ENCODE data around the gene FYN. TPM values are rescaled to one million over a fixed set of nuclear protein-coding genes. Genes with fewer than 3 reads are reported as not detected.
"Not testable (repeated sequence)": the region's sequence is repeated elsewhere in the genome, so short reads cannot be mapped to it uniquely, and the experiment has no call there.

Gene FYN
- total RNA-seq, 2 donors from 2014 or later = 25.7 to 83.1 TPM

GRCh38 chr6:111894951-111895350 is 21.7 kb upstream of the FYN start:
- ATAC-seq = no peak
- TF ChIP-seq POLR2A (IDR thresholded peaks at IDR 0.05) (no peak), CTCF (IDR thresholded peaks at IDR 0.05) (no peak)
- intact Hi-C loops (cut with DNase I) = no loop called here
- DNase-seq = no peak
- no peak overlapping the region for H3K4me3 ChIP-seq
- no peaks in the 10 kb centered on the region for H3K27me3 ChIP-seq
- H3K9me3 ChIP-seq = no peaks in the 10 kb centered on the region
- H3K4me1 ChIP-seq = no peaks in the 10 kb centered on the region
- no peak overlapping the region for H3K27ac ChIP-seq
- WGBS, 2 donors = 59 to 75% methylated on average over 1 of the region's 1 CpG
- H3K36me3 ChIP-seq (replicated peaks in 1 of 2; ENCODE audit: insufficient read depth in 1 of 2, low read depth in 2 of 2) = no peaks in the 10 kb centered on the region

- intact Hi-C loops (cut with DNase I) = no loop called here
- no peak overlapping the region for H3K27ac ChIP-seq
- H3K36me3 ChIP-seq (replicated peaks in 1 of 2; ENCODE audit: insufficient read depth in 1 of 2, low read depth in 2 of 2) = no peaks in the 10 kb centered on the region
- H3K27me3 ChIP-seq = no peaks in the 10 kb centered on the region
- H3K4me3 ChIP-seq = no peak overlapping the region
- no peak for ATAC-seq
- DNase-seq = no peak
- WGBS, 2 donors = 57 to 87% methylated on average over 2 of the region's 2 CpGs
- no peaks in the 10 kb centered on the region for H3K9me3 ChIP-seq
- no peaks in the 10 kb centered on the region for H3K4me1 ChIP-seq
- TF ChIP-seq CTCF (IDR thresholded peaks at IDR 0.05) (no peak), POLR2A (IDR thresholded peaks at IDR 0.05) (no peak)
These were observed 21.0 kb upstream of the FYN start for GRCh38 chr6:111894272-111894671.

GRCh38 chr6:111892431-111892830 is 19.2 kb upstream of the FYN start:
- Histone ChIP-seq H3K36me3 (replicated peaks in 1 of 2; ENCODE audit: insufficient read depth in 1 of 2, low read depth in 2 of 2) (no peaks in the 10 kb centered on the region), H3K9me3 (no peaks in the 10 kb centered on the region), H3K27ac (no peak overlapping the region), H3K4me1 (no peaks in the 10 kb centered on the region), H3K27me3 (no peaks in the 10 kb centered on the region), H3K4me3 (no peak overlapping the region)
- ATAC-seq (no peak), DNase-seq (no peak)
- TF ChIP-seq POLR2A (IDR thresholded peaks at IDR 0.05) (no peak), CTCF (IDR thresholded peaks at IDR 0.05) (no peak)
- WGBS, 2 donors = 45 to 58% methylated on average over 4 of the region's 4 CpGs
- intact Hi-C loops (cut with DNase I) = no loop called here

- no peaks in the 10 kb centered on the region for H3K4me1 ChIP-seq
- ATAC-seq (no peak), DNase-seq (no peak)
- H3K27me3 ChIP-seq = no peaks in the 10 kb centered on the region
- no peak overlapping the region for H3K27ac ChIP-seq
- H3K4me3 ChIP-seq = no peak overlapping the region
- intact Hi-C loops (cut with DNase I) = no loop called here
- no peaks in the 10 kb centered on the region for H3K9me3 ChIP-seq
- TF ChIP-seq CTCF (IDR thresholded peaks at IDR 0.05) = no peak
- no peak for TF ChIP-seq POLR2A (IDR thresholded peaks at IDR 0.05)
- no peaks in the 10 kb centered on the region for H3K36me3 ChIP-seq (replicated peaks in 1 of 2; ENCODE audit: insufficient read depth in 1 of 2, low read depth in 2 of 2)
These were observed 17.7 kb upstream of the FYN start for GRCh38 chr6:111890988-111891387.

GRCh38 chr6:111888928-111889695 is 15.9 kb upstream of the FYN start:
- ATAC-seq (no peak), DNase-seq (no peak)
- no peaks in the 10 kb centered on the region for H3K27me3 ChIP-seq
- H3K4me3 ChIP-seq = no peak overlapping the region
- intact Hi-C loops (cut with DNase I) = no loop called here
- no peaks in the 10 kb centered on the region for H3K4me1 ChIP-seq
- TF ChIP-seq POLR2A (IDR thresholded peaks at IDR 0.05) (no peak), CTCF (IDR thresholded peaks at IDR 0.05) (no peak)
- no peak overlapping the region for H3K27ac ChIP-seq
- H3K36me3 ChIP-seq (replicated peaks in 1 of 2; ENCODE audit: insufficient read depth in 1 of 2, low read depth in 2 of 2) = no peaks in the 10 kb centered on the region
- WGBS, 2 donors = 28 to 29% methylated on average over 10 of the region's 10 CpGs
- no peaks in the 10 kb centered on the region for H3K9me3 ChIP-seq

GRCh38 chr6:111886793-111887192 is 13.5 kb upstream of the FYN start:
- ATAC-seq = not testable (repeated sequence)
- 84 to 86% methylated on average over 2 of the region's 2 CpGs for WGBS, 2 donors

More at GRCh38 chr6:111886793-111887192, 13.5 kb upstream of the FYN start:
- H3K4me1 ChIP-seq; H3K4me3 ChIP-seq; H3K27me3 ChIP-seq; H3K27ac ChIP-seq; intact Hi-C loops (cut with DNase I); H3K36me3 ChIP-seq (replicated peaks in 1 of 2; ENCODE audit: insufficient read depth in 1 of 2, low read depth in 2 of 2); H3K9me3 ChIP-seq; DNase-seq: not testable (repeated sequence)
